Karpas-422 (cell line): ENCODE measurements around the gene RPS10. TPM values are rescaled to one million over a fixed set of nuclear protein-coding genes. Genes with fewer than 3 reads are reported as not detected.

ENCODE experiments used
- DNase-seq: peaks from one replicate; pipeline ENCODE4 v3.0.0-alpha.2; 2015
- H2AFZ ChIP-seq: fragments of 200-600 bp; sonication (generic); 2 replicates; pipeline ENCODE4 v1.6.1; 2014; ENCODE audit warnings: antibody characterized with exemption, low read length, mixed read lengths
- H3K27ac ChIP-seq: fragments of 200-600 bp; sonication (generic); 2 replicates; pipeline ENCODE4 v1.5.1; 2014; ENCODE audit warnings: mild to moderate bottlenecking, low read length, moderate library complexity
- H3K27me3 ChIP-seq: fragments of 200-600 bp; sonication (generic); 2 replicates; pipeline ENCODE4 v1.6.1; 2014; ENCODE audit warnings: low read length, mixed read lengths
- H3K36me3 ChIP-seq: fragments of 200-600 bp; sonication (generic); 2 replicates; pipeline ENCODE4 v1.6.1; 2014; ENCODE audit warnings: low read length, mixed read lengths; ENCODE audit not compliant: insufficient read depth
- H3K4me1 ChIP-seq: fragments of 200-600 bp; sonication (generic); 2 replicates; pipeline ENCODE4 v1.6.1; 2014; ENCODE audit warnings: mild to moderate bottlenecking, low read length, mixed read lengths
- H3K4me2 ChIP-seq: fragments of 200-600 bp; sonication (generic); 2 replicates; pipeline ENCODE4 v1.6.1; 2014; ENCODE audit warnings: low read length, low read depth, mild to moderate bottlenecking; ENCODE audit not compliant: poor library complexity, severe bottlenecking
- H3K4me3 ChIP-seq: fragments of 200-600 bp; sonication (generic); 2 replicates; pipeline ENCODE4 v1.5.1; 2014; ENCODE audit warnings: mild to moderate bottlenecking, antibody characterized with exemption, low read length, mixed read lengths
- H3K79me2 ChIP-seq: fragments of 200-600 bp; sonication (generic); 2 replicates; pipeline ENCODE4 v1.6.1; 2014; ENCODE audit warnings: mild to moderate bottlenecking, low read length, mixed read lengths
- H3K9ac ChIP-seq: fragments of 200-600 bp; sonication (generic); 2 replicates; pipeline ENCODE4 v1.6.0; 2014; ENCODE audit warnings: low read length
- H3K9me2 ChIP-seq: fragments of 200-600 bp; sonication (generic), shearing (Covaris generic); replicated peaks from 2 replicates; pipeline ENCODE4 v1.6.0; 2014; ENCODE audit warnings: mild to moderate bottlenecking, low read length, moderate library complexity; ENCODE audit not compliant: insufficient read depth
- H3K9me3 ChIP-seq: fragments of 300-700, 200-600 bp; sonication (generic); 2 replicates; pipeline ENCODE4 v1.6.1; 2014; ENCODE audit warnings: low read length, mixed read lengths
- H4K20me1 ChIP-seq: fragments of 200-600 bp; sonication (generic); 2 replicates; pipeline ENCODE4 v1.6.1; 2014; ENCODE audit warnings: mild to moderate bottlenecking, antibody characterized with exemption, low read length, low read depth; ENCODE audit not compliant: insufficient read depth
- total RNA-seq: library from RNA; depleted of rRNA; stranded (reverse); fragments of >200 nt; shearing (Covaris generic); gene quantifications from 2 replicates; pipeline ENCODE4 v1.2.3, GENCODE V29; 2014; ENCODE audit warnings: low replicate concordance

Gene RPS10
- total RNA-seq, 1 experiment from 2014 or later = 2,938 TPM

- H3K9me2 ChIP-seq = no peaks in the 10 kb centered on the region
- peaks cover 13% of the 10 kb centered on the region for H4K20me1 ChIP-seq
- no peak overlapping the region for H3K4me3 ChIP-seq
- H3K4me1 ChIP-seq = peaks cover 38% of the 10 kb centered on the region
- no peak overlapping the region for H3K9ac ChIP-seq
- peaks cover 4% of the 10 kb centered on the region; the same call in 1 of the 2 replicates for H3K36me3 ChIP-seq
- no peak overlapping the region for H2AFZ ChIP-seq
- no peaks in the 10 kb centered on the region for H3K27me3 ChIP-seq
- H3K79me2 ChIP-seq = peaks cover 93% of the 10 kb centered on the region
- no peaks in the 10 kb centered on the region for H3K9me3 ChIP-seq
- DNase-seq = no peak
- H3K4me2 ChIP-seq = no peak overlapping the region
- H3K27ac ChIP-seq = no peak overlapping the region
These were observed 37.4 kb downstream of the RPS10 start for GRCh38 chr6:34388421-34388820.

- Histone ChIP-seq H4K20me1 (peaks cover 14% of the 10 kb centered on the region), H3K4me3 (no peak overlapping the region), H3K9me3 (no peaks in the 10 kb centered on the region), H3K4me1 (peaks cover 31% of the 10 kb centered on the region), H3K27ac (0 out of 2 replicates have a peak overlapping the region, but pooled peaks have one; percentile 25), H3K36me3 (peaks cover 4% of the 10 kb centered on the region; the same call in 1 of the 2 replicates), H3K79me2 (peaks cover 98% of the 10 kb centered on the region), H2AFZ (no peak overlapping the region), H3K9me2 (no peaks in the 10 kb centered on the region), H3K4me2 (no peak overlapping the region), H3K9ac (no peak overlapping the region), H3K27me3 (no peaks in the 10 kb centered on the region)
- no peak for DNase-seq
These were observed 39.3 kb downstream of the RPS10 start for GRCh38 chr6:34386316-34387137.

- Histone ChIP-seq H3K4me1 (peaks cover 30% of the 10 kb centered on the region), H3K4me3 (no peak overlapping the region), H3K27ac (no peak overlapping the region), H3K9me3 (no peaks in the 10 kb centered on the region), H4K20me1 (peaks cover 20% of the 10 kb centered on the region), H3K9me2 (no peaks in the 10 kb centered on the region), H3K79me2 (peaks cover 98% of the 10 kb centered on the region), H3K4me2 (no peak overlapping the region), H3K27me3 (no peaks in the 10 kb centered on the region), H2AFZ (no peak overlapping the region), H3K9ac (no peak overlapping the region), H3K36me3 (peaks cover 4% of the 10 kb centered on the region; the same call in 1 of the 2 replicates)
- DNase-seq = no peak
These were observed 40.1 kb downstream of the RPS10 start for GRCh38 chr6:34385793-34386195.

GRCh38 chr6:34384321-34385153 is 41.3 kb downstream of the RPS10 start:
- Histone ChIP-seq H3K4me1 (peaks cover 26% of the 10 kb centered on the region), H3K36me3 (peaks cover 9% of the 10 kb centered on the region; the same call in 1 of the 2 replicates), H3K27me3 (no peaks in the 10 kb centered on the region), H4K20me1 (peaks cover 26% of the 10 kb centered on the region), H3K27ac (peak overlapping the region; percentile 39; the same call in 1 of the 2 replicates), H3K9me3 (no peaks in the 10 kb centered on the region), H2AFZ (no peak overlapping the region), H3K9ac (no peak overlapping the region), H3K9me2 (no peaks in the 10 kb centered on the region), H3K4me2 (no peak overlapping the region), H3K4me3 (no peak overlapping the region), H3K79me2 (peaks cover 97% of the 10 kb centered on the region)
- DNase-seq = no peak

GRCh38 chr6:34383656-34384320 is 42.1 kb downstream of the RPS10 start:
- H3K9me2 ChIP-seq = no peaks in the 10 kb centered on the region
- no peak overlapping the region for H3K9ac ChIP-seq
- no peak overlapping the region for H3K4me3 ChIP-seq
- H3K36me3 ChIP-seq = peaks cover 9% of the 10 kb centered on the region; the same call in 1 of the 2 replicates
- no peak overlapping the region for H3K4me2 ChIP-seq
- no peaks in the 10 kb centered on the region for H3K9me3 ChIP-seq
- no peak overlapping the region for H2AFZ ChIP-seq
- peaks cover 26% of the 10 kb centered on the region for H4K20me1 ChIP-seq
- no peaks in the 10 kb centered on the region for H3K27me3 ChIP-seq
- peaks cover 24% of the 10 kb centered on the region for H3K4me1 ChIP-seq
- no peak for DNase-seq
- peaks cover 97% of the 10 kb centered on the region for H3K79me2 ChIP-seq
- H3K27ac ChIP-seq = no peak overlapping the region; the same call in 1 of the 2 replicates

GRCh38 chr6:34383161-34383631 is 42.7 kb downstream of the RPS10 start:
- DNase-seq = no peak
- peaks cover 26% of the 10 kb centered on the region for H3K4me1 ChIP-seq
- H3K27ac ChIP-seq = no peak overlapping the region; the same call in 1 of the 2 replicates
- no peak overlapping the region for H3K4me3 ChIP-seq
- H3K9ac ChIP-seq = no peak overlapping the region
- H3K27me3 ChIP-seq = no peaks in the 10 kb centered on the region
- H3K9me3 ChIP-seq = no peaks in the 10 kb centered on the region
- no peaks in the 10 kb centered on the region for H3K9me2 ChIP-seq
- H3K36me3 ChIP-seq = peaks cover 11% of the 10 kb centered on the region; the same call in 1 of the 2 replicates
- H4K20me1 ChIP-seq = peaks cover 28% of the 10 kb centered on the region
- no peak overlapping the region for H2AFZ ChIP-seq
- H3K79me2 ChIP-seq = peaks cover 97% of the 10 kb centered on the region
- H3K4me2 ChIP-seq = no peak overlapping the region

- H3K4me2 ChIP-seq = no peak overlapping the region
- no peak overlapping the region for H2AFZ ChIP-seq
- H3K9ac ChIP-seq = no peak overlapping the region
- H3K27ac ChIP-seq = no peak overlapping the region; the same call in 1 of the 2 replicates
- peaks cover 27% of the 10 kb centered on the region for H4K20me1 ChIP-seq
- H3K4me1 ChIP-seq = peaks cover 21% of the 10 kb centered on the region
- H3K79me2 ChIP-seq = peaks cover 97% of the 10 kb centered on the region
- no peaks in the 10 kb centered on the region for H3K9me3 ChIP-seq
- H3K4me3 ChIP-seq = no peak overlapping the region
- no peaks in the 10 kb centered on the region for H3K27me3 ChIP-seq
- no peak for DNase-seq
- no peaks in the 10 kb centered on the region for H3K9me2 ChIP-seq
- peaks cover 16% of the 10 kb centered on the region; the same call in 1 of the 2 replicates for H3K36me3 ChIP-seq
These were observed 44.8 kb downstream of the RPS10 start for GRCh38 chr6:34381081-34381480.
